GM11168 (cell line): Measurements from ENCODE around the gene ALX4.

ENCODE experiments used
- in situ Hi-C: fragments of 300-500 bp; cut with MboI; formaldehyde crosslinking; loops from one replicate; pipeline ENCODE4 v1.12.0; 2022; ENCODE audit warnings: low sequenced_read_pairs; ENCODE audit not compliant: unreplicated experiment

The ALX4 gene

DNA sequence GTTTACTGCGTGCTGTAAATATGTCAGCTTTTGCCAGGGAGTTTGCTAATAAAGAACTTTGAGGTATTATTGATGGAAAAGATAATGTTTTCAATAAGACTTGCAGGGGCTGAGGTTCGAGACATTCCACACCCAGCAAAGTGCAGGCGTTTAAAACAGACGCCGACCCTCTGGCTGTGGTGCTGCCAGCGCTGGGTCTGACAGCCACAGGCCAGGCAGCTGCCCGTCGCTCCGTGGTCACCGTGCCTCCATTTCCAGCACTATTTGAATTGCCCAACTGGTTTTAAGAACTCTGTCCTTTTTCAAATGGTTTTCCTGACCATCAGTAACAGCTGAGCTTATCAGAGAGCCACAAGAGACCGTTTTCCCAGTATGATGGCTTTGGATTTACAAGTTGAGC, 28.1 kb upstream of the ALX4 start:
- in situ Hi-C loops = no loop called here

DNA sequence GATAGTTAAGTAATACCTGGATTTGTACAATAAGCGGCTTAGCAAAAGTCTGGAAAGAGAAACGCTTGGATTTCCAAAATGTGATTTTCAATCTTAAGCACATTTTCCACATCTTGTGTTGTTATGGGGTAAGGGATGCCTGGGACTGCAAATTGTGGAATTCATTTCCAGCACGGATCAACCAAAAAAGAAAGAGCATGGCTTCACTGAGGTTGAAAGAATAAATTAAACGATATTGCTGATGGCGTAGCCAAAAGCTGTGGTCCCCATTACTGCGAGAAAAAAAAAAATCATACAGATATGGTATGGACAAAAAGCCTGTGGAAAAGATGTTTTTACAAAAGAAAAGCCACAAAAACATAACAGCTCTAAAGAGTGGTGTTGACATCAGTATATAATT, 26.0 kb upstream of the ALX4 start:
- in situ Hi-C loops = no loop called here

DNA sequence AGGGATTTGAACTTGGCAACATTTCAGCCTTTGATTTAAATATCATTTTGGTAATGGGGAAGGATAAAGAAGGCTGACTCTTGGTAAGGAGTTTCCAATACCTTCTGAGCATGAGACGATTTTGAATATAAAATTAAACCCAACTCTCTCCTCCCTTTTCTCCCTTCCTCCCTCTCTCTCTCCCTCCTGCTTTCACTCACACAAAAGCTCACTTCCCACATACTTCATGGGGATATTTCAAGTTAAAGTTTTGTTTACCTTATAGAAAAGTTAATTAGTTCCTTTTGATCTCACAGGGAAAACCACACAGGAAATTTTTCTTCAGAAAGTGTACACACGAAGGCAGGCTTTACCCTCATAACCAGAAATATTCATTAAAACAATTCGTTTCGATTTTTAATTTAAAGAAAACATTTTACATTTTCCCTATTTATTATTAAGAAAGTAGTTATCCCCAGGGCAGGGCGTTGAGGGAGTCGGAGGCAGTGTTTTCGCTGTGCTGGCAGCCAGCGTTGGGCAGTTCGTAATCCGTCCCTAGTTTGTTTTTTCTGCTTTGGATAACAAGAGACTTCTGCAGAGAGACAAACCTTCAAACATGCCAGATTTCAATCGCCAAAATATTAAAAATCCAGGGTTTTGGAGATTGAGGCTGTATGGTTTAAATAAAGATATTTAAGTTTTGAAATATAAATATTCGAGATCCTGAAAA, 25.3 kb upstream of the ALX4 start:
- in situ Hi-C loops = no loop called here

DNA sequence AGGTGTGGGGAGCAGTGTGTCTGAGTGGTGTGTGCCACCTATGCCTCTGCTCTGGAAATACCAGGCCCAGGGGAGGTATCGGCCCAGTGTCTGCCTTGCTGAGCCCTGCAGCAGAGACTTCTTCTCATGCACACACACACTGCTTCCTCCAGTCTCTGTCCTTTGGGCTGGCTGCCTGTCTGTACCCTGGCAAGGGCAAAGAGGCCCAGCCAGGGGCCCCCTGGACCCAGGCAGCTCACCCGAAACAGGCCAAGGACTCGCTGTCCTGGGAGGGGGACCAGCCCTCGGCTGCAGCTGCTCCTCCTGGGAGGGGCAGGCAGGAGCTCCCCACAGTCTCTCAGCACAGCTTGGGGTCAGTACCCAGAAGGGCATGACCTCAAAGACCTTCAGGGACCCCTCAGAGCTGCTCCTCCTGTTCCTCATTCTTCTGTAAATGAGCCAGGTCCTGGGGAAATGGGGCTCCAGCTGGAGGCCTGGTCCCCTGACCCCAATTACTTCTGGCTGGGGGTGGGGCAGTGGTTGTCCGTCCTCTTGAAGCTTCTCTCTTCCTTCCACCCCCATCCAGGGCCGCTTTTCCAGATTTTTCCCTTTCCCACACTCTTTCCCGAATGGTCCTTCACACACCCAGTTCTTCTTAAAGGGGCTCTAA, 24.5 kb upstream of the ALX4 start:
- in situ Hi-C loops = no loop called here

DNA sequence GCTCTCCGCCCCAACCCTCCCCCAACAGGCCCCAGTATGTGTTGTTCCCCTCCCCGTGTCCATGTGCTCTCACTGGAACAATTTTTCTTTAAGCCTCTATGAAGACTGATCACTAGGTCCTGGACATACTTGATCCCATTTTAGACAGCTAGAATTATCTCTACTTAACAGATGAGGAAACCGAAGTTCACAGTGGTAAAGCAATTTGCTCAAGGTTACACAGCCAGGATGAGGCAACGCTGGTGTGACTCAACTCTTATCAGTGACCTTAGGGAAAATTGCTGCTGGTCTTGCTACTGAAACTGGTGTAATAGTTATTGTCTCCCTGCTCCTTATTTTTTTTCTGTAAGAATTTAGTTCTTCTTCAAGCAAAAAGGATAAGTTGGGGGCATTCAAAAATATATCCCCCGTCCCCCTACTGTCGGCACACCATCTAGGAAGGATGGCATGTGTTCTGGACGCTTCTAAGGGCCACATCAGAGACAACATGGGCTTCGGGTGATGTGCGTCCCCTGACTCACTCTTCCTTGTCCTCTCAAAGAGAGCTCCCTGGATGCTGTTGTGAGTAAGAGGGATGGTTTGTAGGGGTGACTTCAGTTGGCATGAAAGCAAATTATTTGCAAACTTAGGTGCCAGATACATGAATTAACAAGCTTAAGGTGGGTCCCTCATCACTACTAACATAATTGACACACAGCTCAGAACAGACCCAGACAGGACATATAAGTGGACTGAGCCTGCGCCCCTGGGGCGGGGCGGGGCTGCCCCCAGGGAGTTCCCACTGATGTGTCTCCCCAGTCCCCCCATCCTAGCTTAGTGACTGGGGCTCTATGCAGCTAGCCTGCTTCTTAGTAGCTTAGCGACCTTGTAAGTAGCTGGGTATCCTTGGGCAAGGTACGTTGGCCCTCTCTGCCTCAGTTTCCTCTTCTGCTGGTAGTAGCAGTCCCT, 23.6 kb upstream of the ALX4 start:
- in situ Hi-C loops = no loop called here

DNA sequence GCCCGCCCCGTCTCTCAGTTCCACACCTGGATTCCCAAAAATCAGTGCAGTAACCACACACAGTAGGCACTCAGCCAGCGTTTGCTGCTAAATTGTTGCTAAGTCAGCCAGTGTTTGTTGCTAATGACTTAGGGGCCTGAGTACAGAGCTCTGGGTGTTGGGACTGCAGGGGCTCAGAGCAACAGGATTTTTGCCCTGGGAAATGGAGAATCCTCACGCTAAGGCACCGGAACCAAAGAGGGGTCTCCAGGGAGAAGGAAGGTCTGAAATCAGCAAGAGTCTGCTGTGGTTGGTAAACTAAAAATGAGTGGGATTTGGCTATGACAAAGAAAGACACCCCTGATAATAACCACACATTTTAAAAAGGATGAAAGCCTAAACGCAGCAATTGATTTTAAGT, 22.7 kb upstream of the ALX4 start:
- in situ Hi-C loops = no loop called here

DNA sequence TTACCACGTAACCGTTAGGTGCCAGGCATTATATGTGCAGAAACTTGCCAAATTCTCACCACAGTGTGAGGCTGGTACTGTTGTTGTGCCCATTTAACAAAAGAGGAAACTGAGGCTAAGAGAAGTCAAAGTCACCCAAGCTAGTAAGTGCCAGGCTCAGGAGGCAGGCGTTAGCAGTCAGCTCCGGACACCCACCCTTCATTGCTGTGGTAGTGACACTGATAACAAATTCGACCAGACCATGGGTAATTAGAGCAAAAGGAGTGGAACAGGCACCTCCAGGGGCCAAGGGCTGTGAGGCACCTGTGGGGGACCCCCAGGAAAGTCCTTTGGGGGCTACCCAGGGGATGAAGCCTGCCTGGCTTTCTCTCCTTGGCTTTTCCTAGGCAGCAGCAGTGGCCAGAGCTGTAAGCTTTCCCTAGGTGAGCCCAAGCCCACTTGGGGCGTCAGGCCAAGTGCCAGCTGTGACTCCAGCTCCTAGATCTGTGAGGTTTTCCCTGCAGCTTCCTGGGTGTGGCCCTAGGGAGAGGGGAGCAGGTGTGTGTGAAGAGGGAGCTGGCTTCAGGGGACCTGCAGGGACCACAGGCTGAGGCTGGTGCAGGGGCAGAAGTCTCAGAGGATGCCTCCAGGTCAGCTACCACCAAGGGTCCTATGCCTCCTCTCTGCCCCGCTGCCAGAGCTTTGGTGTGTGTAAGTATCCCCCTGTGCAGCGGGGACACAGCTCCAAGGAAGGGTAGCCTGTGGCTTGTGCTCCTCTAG, 19.7 kb upstream of the ALX4 start:
- in situ Hi-C loops = no loop called here

DNA sequence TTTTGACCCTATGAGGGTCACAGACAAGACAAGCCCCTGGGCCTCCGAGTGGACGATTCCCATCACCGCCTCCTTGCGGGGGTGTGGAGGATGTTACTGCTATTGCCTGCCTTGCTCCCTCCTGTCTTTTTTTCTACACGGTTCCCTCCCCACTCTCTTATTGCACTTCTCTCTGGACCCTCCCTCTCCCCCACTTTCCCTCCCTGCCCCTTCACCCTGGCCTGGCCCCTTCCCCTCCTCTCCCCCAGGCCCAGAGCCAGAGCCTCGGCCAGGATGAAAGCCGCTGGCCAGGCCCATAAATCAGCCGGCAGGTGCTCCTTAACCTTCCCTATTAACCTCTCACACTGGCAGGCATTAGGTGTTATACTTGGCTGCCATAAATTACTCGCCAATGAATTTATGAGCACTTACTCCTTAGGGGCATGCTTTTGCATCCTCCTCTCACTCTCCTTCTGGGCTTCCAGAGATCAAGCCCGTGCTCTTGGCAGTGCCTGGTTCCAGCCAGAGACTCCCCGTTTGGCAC, 18.3 kb upstream of the ALX4 start:
- in situ Hi-C loops = no loop called here

DNA sequence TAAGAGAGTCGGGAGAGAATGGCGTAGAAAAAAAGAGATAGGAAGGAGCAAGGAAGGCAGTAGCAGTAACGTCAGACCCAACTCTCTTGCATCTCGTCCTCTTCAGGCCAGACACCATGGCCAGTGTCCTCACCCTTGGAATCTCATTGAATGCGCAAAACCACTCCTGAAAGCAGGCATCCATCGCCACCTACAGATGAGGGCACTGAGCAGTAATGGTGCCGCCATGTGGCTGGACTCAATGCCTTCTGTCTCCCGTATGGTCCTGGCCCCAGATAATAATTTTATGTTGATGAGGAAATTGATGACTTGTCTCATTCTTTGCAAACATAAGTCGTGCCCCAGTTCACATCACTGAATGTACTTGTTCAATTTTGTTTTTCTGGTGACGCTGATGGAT, 17.8 kb upstream of the ALX4 start:
- in situ Hi-C loops = no loop called here

DNA sequence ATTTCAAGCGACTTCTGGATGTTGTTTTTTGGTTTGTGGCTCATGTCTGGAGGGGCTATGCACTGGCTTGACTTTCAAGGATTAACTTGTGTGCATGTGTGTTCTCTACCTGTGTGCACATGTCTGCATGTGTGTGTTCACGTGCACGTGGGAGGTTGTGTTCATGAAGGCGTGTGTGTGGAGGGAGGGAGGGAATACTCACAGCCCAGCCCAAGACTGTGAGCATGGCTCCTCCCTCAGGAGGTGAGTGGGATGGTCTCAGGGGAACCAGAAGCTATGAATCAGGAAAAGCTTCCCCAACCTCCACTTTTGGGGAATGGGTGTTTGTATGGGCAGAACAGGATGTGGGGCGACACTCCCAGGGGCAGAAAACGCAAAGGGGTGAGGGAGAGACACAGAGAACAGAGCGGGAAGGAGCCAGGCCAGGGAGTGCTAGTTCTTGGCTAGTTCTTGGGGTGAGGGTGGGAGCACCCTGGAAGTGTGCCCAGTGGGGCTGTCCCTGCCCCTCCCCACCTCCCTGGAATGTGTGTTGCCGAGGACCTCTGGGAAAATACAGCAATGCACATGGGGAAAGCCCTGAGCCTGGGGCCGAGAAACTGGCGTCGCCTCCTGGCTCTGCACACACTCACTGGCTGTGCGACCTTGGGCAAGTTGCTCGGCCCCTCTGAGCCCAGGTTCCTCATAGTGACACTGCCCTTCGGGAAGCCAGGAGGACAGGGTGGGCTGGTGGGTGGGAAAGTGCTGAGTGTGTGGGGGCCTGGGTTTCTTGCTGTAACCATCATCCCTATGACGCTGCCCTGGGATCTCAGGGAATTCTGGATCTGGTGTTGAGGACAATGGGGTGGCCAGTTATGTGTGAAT, 16.9 kb upstream of the ALX4 start:
- in situ Hi-C loops = no loop called here

DNA sequence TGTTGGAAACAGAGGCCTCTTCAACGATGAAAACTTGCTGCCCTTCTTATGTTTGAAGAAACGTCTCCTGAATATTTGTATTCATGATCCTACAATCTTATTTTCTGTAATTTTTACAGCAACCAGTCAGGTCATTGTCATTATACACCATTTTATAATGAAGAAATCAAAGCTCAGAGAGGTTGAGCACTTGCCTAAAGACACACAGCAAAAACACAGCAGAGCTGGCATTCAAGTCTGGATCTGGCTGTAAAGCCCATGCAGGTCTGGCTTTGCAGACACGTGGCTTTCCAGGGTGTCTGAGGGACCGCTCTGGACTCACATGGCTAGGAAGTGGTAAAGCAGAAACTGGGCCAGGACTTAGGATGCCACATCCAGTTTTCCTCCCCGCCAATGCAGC, 15.8 kb upstream of the ALX4 start:
- in situ Hi-C loops = no loop called here

DNA sequence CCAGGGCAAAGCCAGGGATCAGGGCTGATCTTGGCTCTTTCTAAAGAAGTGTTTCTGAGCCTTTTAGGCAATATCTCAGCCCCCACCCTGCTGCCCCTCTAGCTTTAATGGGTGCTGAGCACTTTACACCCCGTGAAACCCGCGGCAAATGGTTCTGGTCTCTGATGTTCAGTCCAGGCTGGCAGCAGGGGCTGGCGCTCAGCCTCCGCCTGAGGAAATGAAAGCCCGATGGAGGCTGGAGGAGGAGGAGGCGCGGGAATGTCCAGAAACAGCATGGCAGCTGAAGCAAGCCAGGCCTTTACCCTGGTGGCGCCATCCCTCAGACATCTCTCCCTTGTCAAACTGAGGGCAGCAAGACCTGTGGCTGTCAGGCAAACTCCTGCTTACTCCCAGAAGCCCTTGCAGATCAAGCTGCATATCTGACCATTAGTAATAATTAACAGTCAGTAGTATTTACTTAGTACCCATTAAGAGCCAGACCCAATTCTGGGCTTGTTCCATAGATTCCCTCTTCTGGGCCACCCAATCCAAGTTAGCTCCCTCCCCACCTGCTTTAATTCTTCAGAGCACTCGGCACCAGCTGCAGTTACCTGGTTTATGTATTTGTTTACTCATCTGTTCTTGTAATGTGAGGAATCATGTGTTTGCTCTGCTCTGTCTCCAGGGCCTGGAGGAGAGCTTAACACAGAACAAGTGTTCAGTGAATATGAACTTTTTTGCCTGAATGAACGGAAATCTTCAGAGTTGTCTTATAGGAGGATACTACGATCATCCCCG, 15.0 kb upstream of the ALX4 start:
- in situ Hi-C loops = no loop called here

DNA sequence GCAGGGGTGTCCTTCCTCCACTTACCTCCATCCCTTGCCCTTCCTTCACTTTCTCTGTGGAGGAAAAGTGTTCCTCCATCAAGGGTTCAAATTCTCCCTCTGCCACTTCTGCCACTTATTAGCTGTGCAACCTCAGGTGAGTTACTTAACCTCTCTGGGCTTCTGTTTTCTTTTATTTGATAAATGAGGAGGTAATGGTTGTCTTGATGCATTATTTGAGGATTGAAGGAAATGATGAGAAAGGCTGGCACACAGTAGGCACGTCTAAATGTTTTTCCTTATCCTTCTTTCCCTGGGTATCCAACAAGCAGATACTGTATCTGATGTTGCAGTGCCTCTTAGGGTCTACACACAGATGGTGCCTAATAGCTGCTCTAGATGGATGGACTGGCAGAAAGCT, 14.3 kb upstream of the ALX4 start:
- in situ Hi-C loops = no loop called here

DNA sequence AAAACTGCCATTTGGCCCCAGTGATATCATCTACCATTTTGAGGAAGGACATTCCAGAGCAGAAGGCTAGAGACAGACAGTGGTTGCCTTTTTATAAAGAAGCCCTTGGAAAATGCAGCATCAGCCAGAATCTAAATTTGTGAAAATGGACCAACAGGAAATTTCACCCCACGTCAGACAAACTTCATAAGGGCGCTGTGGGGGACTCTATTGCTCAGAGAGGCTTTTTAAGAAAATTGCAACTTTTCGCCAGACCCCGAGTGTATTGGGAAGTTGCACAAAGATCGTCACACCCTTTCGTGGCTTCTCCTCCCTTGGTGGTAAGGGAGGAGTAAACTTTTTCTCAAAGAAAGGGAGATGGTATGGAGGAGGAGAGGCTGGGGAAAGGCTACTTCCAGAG, 12.3 kb upstream of the ALX4 start:
- in situ Hi-C loops = no loop called here

DNA sequence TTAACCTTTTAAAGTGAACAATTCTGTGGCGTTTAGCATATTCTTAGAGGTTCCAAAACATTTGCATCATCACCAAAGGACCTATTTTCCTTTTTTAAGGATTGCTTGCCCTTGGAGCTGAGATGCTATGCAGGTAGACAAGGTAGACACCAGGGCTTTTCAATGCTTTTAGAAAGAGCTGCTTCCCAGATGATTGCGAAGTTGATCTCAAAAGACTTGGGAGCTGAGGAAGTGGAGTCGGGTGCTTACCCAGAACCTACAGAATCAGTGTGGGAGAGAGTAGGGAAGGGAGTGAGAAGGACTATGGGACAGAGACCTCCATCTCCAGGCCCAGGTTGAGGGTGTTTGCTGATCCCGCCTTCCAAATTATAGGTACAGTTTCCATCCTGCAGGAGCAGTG, 11.1 kb upstream of the ALX4 start:
- in situ Hi-C loops = no loop called here

DNA sequence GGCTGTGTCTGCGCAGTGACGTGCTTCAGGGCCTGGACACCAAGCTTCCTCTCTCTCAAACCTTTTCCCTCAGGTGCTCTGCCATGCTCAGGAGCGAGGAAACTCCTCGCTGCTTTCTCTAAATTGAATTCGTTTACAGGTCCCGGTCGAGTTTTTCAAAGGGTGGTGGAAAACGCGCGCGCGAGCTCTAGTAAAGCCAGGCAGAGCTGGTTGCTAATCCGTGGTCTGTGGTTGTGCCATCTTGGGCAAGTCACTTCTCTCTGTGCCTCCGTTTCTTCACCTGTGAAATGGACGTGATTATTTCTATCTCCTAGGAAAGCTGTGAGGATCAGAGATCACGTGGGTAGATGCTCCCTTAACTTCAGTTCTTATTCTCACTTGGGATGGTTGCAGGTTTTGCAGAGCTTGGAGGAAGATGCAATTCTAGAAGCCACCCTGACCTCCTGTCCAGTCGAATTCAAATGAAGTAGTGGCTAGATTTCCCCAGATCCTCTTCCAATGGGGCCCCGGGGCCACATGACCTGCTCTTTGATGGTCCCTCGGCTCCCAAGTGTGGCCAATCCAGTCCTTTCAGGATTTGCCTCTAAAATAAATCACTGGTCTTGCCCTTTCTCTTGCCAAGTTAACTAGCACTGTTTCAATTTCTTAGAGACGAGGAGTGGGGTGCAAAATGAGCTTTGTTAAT, 10.5 kb upstream of the ALX4 start:
- in situ Hi-C loops = no loop called here

DNA sequence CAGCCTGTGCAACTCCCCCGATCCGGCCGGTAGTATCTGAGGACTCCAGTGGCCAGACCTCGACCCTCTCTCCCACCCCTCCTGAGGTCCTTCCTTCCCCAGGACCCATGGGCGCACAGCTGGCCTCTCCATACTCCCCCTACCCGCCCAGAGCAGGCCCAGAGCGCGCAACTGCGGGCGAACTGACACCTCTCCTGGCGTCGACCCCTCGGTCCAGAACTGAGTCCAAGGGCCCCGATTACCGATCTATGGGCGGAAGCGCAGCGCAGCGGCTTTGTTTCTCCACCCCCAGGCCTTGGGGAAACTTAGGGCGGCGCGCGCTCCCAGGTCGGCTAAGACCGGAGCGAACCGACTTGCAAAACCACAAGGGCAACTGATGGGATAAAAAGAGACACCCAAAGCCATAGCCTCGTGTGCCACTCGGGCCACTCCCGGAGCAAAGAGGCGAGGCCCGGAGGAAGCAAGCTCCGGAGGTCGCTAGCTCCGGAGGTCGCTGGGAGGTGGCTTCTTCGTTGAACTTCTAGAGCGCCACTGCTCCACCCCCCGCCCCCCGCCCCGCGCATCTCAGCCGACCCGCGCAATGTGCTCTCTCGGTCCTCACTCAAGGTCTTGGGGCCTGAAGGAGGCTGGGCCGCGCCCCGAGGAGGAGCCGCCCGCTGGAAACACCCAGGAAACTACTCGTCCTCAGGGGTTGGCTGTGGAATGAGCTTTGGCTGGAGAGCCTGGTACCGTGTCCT, 9.8 kb upstream of the ALX4 start:
- in situ Hi-C loops = no loop called here
